ENCODE data around the gene KCTD7.
"Not testable (repeated sequence)": the region's sequence is repeated elsewhere in the genome, so short reads cannot be mapped to it uniquely, and the experiment has no call there.

DNA sequence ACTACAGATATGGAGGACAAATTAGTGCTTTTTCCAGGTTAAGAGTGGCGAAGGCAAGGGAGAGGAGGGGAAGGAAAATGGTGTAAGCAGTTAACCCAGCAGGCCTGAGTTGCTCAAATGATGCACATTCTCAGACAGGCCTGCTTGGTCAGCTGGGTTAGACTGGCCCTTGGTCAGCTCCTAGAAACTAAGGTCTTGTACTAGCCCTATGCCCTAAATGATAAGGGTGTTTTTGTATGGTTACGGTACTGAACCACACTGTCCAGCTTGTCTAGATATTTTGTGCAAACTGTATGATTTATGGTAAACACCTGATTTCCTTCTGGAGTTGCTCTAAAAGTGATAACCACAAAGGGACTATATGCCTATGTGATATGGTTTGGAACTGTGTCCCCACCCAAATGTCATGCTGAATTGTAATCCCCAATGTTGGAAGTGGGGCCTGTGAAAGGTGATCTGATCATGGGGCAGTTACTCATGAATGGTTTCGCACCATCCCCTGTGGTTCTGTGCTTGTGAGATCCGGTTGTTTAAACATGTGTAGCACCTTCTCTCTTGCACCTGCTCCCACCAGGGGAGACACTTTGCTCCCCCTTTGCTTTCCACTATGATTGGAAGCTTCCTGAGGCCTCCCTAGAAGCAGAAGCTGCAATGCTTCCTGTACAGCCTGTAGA, 45.7 kb upstream of the KCTD7 start:
- not testable (repeated sequence) for TF ChIP-seq MYC (IDR thresholded peaks at IDR 0.05; ENCODE audit: borderline replicate concordance, low read length); CTCF (IDR thresholded peaks at IDR 0.05); RFX5 (IDR thresholded peaks at IDR 0.05); NR3C1 (IDR thresholded peaks at IDR 0.05); ZFP36 (IDR thresholded peaks at IDR 0.05; ENCODE audit: borderline replicate concordance, partially characterized antibody); RAD21 (conservative IDR thresholded peaks at IDR 0.05 in 1 of 2, IDR thresholded peaks at IDR 0.05 in 1 of 2); POLR2A (IDR thresholded peaks at IDR 0.05; ENCODE audit: low read length); PHF8 (IDR thresholded peaks at IDR 0.05; ENCODE audit: borderline replicate concordance, low read depth); JUN (IDR thresholded peaks at IDR 0.05); SREBF2 (IDR thresholded peaks at IDR 0.05)
